Prostate gland (tissue), 2 donors: ENCODE data around the gene RTN4R. TPM values are rescaled to one million over a fixed set of nuclear protein-coding genes. Genes with fewer than 3 reads are reported as not detected.

Source experiments
- DNase-seq: peaks from one replicate; pipeline ENCODE4 v3.0.0-alpha.2; 2019; ENCODE audit warnings: low spot score
- H3K27ac ChIP-seq, 2 donors: fragments of 200-600 bp; sonication (generic); 2 replicates each; pipeline ENCODE4 v1.5.1; 2017 to 2019
- H3K27me3 ChIP-seq: fragments of 200-600 bp; sonication (generic); replicated peaks from 2 replicates; pipeline ENCODE4 v1.5.1; 2019; ENCODE audit not compliant: insufficient read depth
- H3K36me3 ChIP-seq, 2 donors: fragments of 200-600 bp; sonication (generic); 1 replicate in 1 of 2; 2 replicates in 1 of 2; pipeline versions ENCODE4 v1.5.1 to v1.8.1; 2017 to 2019
- H3K4me1 ChIP-seq: fragments of 200-600 bp; sonication (generic); replicated peaks from 2 replicates; pipeline ENCODE4 v1.5.1; 2019
- H3K4me3 ChIP-seq, 2 donors: fragments of 200-600 bp; sonication (generic); 2 replicates each; pipeline ENCODE4 v1.5.1; 2017 to 2019
- H3K9me3 ChIP-seq: fragments of 200-600 bp; sonication (generic); 2 replicates; pipeline ENCODE4 v1.5.1; 2017
- POLR2A ChIP-seq: fragments of 450-650 bp; IDR thresholded peaks from one replicate; pipeline ENCODE4 v1.6.1; 2016; ENCODE audit warnings: antibody characterized with exemption, mild to moderate bottlenecking
- POLR2AphosphoS5 ChIP-seq: sonication (generic); formaldehyde crosslinking; IDR thresholded peaks from one replicate; pipeline ENCODE4 v1.6.1; 2017; ENCODE audit warnings: antibody characterized with exemption
- WGBS: methylation state at CpG from one replicate; pipeline ENCODE4 v1.1.5; 2018; 5-methylcytosine and 5-hydroxymethylcytosine counted together
- intact Hi-C: fragments of 100-400 bp; cut with DNase I; formaldehyde crosslinking; loops from one replicate; pipeline ENCODE4 v1.14.2; 2022
- total RNA-seq, 2 donors: library from RNA; depleted of rRNA; stranded (reverse); fragments of >200 nt; gene quantifications; one replicate each; pipeline ENCODE4 v1.1.0, GENCODE V29; 2016
- TF ChIP-seq, protein P1 (sequence below), 4 experiments: fragments of 200-600 bp in 2 of 4; fragments of 450-650 bp in 2 of 4; sonication (generic) in 2 of 4; IDR thresholded peaks; 1 replicate in 3 of 4; 2 replicates in 1 of 4; pipeline ENCODE4 v1.5.1; 2016 to 2019; ENCODE audit warnings: antibody characterized with exemption in 4 of 4, mild to moderate bottlenecking in 2 of 4, moderate library complexity in 2 of 4

RTN4R gene
- total RNA-seq, 2 donors from 2014 or later: 4.4 to 6.0 TPM

DNA sequence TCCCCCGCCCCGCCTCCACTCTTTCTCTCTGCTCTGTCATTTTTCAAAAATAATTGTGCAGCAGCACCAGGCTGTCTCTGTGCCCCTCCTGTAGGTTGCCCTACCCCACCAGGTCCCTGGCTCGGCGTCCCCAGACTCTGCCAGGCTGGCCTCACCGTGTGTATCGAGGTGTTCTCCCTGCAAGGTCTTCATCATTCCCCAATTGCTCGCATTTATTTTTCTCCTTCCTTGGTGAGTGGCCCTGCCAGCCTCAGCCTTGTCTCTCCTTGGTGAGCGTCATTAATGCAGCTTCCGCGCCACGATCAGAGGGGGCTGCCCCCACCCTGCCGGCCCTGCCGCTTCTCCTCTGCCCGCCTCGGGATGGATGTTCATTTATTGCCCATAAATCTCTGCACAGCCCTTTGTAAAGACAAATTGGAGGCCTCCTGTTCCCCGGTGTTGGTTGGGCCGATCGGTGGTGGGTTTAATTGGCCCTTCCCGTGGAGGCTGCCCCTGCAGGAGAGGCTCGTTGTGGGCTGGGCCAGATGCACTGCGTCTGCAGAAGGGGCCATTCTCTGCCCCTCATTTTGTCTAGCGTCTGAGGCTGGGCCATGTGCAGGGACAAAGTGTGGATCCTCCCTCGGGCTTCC is 33.2 kb downstream of the RTN4R start:
- Histone ChIP-seq H3K9me3 (no peaks in the 10 kb centered on the region), H3K36me3 (no peaks in the 10 kb centered on the region), H3K4me3 (no peak overlapping the region), H3K4me1 (peaks cover 3% of the 10 kb centered on the region), H3K27ac (no peak overlapping the region), H3K27me3 (no peaks in the 10 kb centered on the region)
- DNase-seq: no peak
- TF ChIP-seq POLR2A (no peak), POLR2AphosphoS5 (no peak)
- TF ChIP-seq, protein P1, sequence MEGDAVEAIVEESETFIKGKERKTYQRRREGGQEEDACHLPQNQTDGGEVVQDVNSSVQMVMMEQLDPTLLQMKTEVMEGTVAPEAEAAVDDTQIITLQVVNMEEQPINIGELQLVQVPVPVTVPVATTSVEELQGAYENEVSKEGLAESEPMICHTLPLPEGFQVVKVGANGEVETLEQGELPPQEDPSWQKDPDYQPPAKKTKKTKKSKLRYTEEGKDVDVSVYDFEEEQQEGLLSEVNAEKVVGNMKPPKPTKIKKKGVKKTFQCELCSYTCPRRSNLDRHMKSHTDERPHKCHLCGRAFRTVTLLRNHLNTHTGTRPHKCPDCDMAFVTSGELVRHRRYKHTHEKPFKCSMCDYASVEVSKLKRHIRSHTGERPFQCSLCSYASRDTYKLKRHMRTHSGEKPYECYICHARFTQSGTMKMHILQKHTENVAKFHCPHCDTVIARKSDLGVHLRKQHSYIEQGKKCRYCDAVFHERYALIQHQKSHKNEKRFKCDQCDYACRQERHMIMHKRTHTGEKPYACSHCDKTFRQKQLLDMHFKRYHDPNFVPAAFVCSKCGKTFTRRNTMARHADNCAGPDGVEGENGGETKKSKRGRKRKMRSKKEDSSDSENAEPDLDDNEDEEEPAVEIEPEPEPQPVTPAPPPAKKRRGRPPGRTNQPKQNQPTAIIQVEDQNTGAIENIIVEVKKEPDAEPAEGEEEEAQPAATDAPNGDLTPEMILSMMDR (IDR thresholded peaks at IDR 0.05): no peak
- 56% methylated on average over 23 of the region's 23 CpGs for WGBS
- intact Hi-C loops: no loop called here

DNA sequence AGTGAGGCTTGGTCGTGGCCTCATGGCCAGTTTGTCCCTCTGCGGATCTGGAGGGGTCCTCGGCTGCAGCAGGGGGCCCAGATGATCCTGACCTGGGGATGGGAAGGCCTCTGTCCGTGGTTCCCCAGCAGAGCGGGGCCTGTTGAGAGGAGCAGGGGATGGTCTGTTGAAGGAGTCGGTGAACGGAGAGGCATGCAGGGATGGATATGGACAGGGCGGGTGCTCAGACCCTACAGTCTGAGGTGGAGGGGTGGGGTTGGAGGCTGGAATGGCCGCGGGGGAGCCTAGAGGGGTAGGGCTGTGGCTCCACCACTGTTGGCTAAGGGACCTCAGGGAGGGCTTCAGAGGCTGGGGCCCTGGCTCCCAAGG is 33.8 kb downstream of the RTN4R start:
- DNase-seq: no peak
- no peak overlapping the region for H3K4me3 ChIP-seq
- TF ChIP-seq POLR2AphosphoS5: no peak
- no peak for TF ChIP-seq POLR2A
- TF ChIP-seq, protein P1 (IDR thresholded peaks at IDR 0.05): no peak
- intact Hi-C loops: no loop called here
- peaks cover 6% of the 10 kb centered on the region for H3K4me1 ChIP-seq
- no peak overlapping the region for H3K27ac ChIP-seq
- WGBS: 96% methylated on average over 10 of the region's 10 CpGs
- H3K36me3 ChIP-seq: no peaks in the 10 kb centered on the region
- H3K9me3 ChIP-seq: no peaks in the 10 kb centered on the region
- no peaks in the 10 kb centered on the region for H3K27me3 ChIP-seq

DNA sequence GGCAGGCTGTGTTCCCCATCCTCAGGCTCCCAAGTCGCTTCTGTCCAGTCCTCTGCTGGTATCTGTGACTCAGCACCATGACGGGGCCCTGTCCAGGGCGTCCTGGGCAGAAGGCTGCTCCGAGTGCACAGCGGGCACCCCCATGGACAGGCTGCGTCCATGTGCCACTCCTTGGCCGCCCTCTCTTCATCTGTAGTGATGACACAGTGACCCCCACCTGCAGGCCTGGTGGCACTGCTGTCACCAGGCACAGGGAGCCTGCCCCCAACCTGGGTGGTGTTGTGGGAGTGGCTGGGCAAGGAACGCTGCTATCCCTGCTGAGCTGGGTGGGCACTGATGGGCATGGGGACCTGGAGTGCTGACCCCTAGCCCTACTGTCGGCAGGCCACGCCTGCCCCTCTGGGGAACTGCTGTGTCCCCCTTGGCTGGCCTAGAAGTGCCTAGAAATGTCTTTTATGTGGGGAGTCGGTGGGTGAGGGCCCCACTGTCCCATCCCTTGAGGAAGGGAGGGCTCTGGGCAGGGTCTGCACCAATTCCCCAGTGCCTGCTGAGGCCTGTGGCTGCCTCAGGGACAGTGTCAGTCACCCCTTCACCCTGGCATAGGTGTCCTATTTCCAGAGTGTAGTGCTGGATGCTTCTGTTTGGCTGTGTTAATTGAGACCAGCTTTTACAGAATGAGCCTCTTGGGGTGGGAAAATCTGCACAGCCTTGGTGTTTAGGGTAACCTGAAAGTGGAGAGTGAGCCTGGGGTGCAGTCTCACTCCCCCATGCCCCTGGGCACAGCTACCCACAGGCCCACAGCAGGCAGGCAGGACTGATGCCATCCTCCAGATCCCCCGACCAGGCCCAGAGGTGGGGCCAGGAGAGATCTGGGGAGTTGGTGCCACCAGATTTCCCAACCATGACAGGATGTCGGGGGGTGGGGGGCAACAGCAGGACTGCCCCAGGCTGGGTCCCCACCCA is 34.5 kb downstream of the RTN4R start:
- TF ChIP-seq POLR2A (no peak), POLR2AphosphoS5 (no peak)
- TF ChIP-seq, protein P1 (IDR thresholded peaks at IDR 0.05): no peak
- no peaks in the 10 kb centered on the region for H3K27me3 ChIP-seq
- H3K4me3 ChIP-seq: no peak overlapping the region
- H3K4me1 ChIP-seq: peaks cover 6% of the 10 kb centered on the region
- DNase-seq: no peak
- no peaks in the 10 kb centered on the region for H3K36me3 ChIP-seq
- intact Hi-C loops: no loop called here
- H3K9me3 ChIP-seq: no peaks in the 10 kb centered on the region
- no peak overlapping the region for H3K27ac ChIP-seq
- WGBS: 90% methylated on average over 12 of the region's 13 CpGs

DNA sequence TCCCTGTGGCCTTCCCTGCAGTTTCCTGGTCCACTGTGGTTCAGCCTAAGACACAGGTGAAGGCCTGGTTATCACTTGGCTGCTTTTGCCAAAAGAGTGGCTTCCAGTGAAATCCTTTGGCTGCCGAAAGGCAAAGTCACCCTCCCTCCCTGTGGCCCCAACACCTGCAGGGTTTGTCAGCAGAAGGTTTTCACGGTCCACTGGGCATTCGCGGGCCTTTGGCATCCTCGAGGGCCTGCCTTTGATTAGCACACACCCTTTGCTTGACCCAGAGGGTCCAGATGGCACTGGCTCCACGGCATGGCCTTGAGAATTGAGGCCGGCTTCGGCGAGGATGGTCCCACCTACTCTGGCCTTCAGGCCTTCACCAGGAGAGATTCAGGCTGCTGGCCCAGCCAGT is 35.3 kb downstream of the RTN4R start:
- no peaks in the 10 kb centered on the region for H3K36me3 ChIP-seq
- H3K4me3 ChIP-seq: no peak overlapping the region
- DNase-seq: no peak
- H3K27me3 ChIP-seq: no peaks in the 10 kb centered on the region
- WGBS: 90% methylated on average over 9 of the region's 9 CpGs
- intact Hi-C loops: no loop called here
- H3K27ac ChIP-seq: no peak overlapping the region
- TF ChIP-seq, protein P1 (IDR thresholded peaks at IDR 0.05): no peak
- TF ChIP-seq POLR2AphosphoS5 (no peak), POLR2A (no peak)
- H3K4me1 ChIP-seq: peaks cover 6% of the 10 kb centered on the region
- H3K9me3 ChIP-seq: no peaks in the 10 kb centered on the region
